Raji (cell line): ENCODE results near the gene DHX29.

Experiments
- POLR2A ChIP-seq: IDR thresholded peaks from 2 replicates; pipeline ENCODE4 v1.6.1; 2011; ENCODE audit warnings: low read depth, low read length, control low read depth; ENCODE audit not compliant: insufficient read depth

DHX29 gene

GRCh38 chr5:55276771-55277170 is 30.7 kb downstream of the DHX29 start:
- TF ChIP-seq POLR2A, result no peak

- TF ChIP-seq POLR2A, result no peak
These were observed 49.2 kb downstream of the DHX29 start for GRCh38 chr5:55258339-55258738.

GRCh38 chr5:55254802-55255201 is 52.7 kb downstream of the DHX29 start:
- no peak for TF ChIP-seq POLR2A

GRCh38 chr5:55250064-55250463 is 57.4 kb downstream of the DHX29 start:
- TF ChIP-seq POLR2A, result no peak

- no peak for TF ChIP-seq POLR2A
These were observed 65.7 kb downstream of the DHX29 start for GRCh38 chr5:55241746-55242145.

GRCh38 chr5:55236800-55237199 is 70.7 kb downstream of the DHX29 start:
- no peak for TF ChIP-seq POLR2A

- TF ChIP-seq POLR2A, result no peak
These were observed 73.3 kb downstream of the DHX29 start for GRCh38 chr5:55234121-55234700.

- no peak for TF ChIP-seq POLR2A
These were observed 74.2 kb downstream of the DHX29 start, which contains the start of gene CCNO for GRCh38 chr5:55232985-55233928. Gene CCNO (minus strand): TSS chr5:55233608. CDS start chr5:55233523, 85 bp downstream.

- no peak for TF ChIP-seq POLR2A
These were observed 75.1 kb downstream of the DHX29 start for GRCh38 chr5:55232271-55232984.

GRCh38 chr5:55231919-55232270 is 75.6 kb downstream of the DHX29 start:
- TF ChIP-seq POLR2A, result no peak

- no peak for TF ChIP-seq POLR2A
These were observed 76.2 kb downstream of the DHX29 start for GRCh38 chr5:55231029-55231918.

- TF ChIP-seq POLR2A, result no peak
These were observed 77.3 kb downstream of the DHX29 start for GRCh38 chr5:55230086-55230629.

- TF ChIP-seq POLR2A, result no peak
These were observed 79.6 kb downstream of the DHX29 start for GRCh38 chr5:55227664-55228430.

GRCh38 chr5:55226934-55227663 is 80.4 kb downstream of the DHX29 start, which contains the start of gene MCIDAS:
Gene MCIDAS (minus strand): TSS chr5:55227315. CDS start chr5:55227138, 177 bp downstream.
- TF ChIP-seq POLR2A, result no peak
